Stimulated activated CD8-positive, alpha-beta memory T cell treated with anti-CD3 and anti-CD28 coated beads, Interleukin-15, amount 100 ng/mL, for 24 hours (primary cell): ENCODE measurements around the gene PTPN14.
A peak's percentile ranks its signal among the peaks of the same experiment; 100 is the strongest.

Experiments
- DNase-seq: peaks from one replicate; pipeline ENCODE4 v3.0.0-alpha.2; 2020; ENCODE audit warnings: low read depth

PTPN14 gene

GRCh38 chr1:214331827-214332423, 219.5 kb downstream of the PTPN14 start:
- DNase-seq, result peak; percentile 20

GRCh38 chr1:214331180-214331579, 220.2 kb downstream of the PTPN14 start:
- no peak for DNase-seq

- no peak for DNase-seq
Measured at GRCh38 chr1:214330715-214331114, 220.7 kb downstream of the PTPN14 start.

- no peak for DNase-seq
Measured at GRCh38 chr1:214330222-214330621, 221.2 kb downstream of the PTPN14 start.

GRCh38 chr1:214329470-214330220, 221.8 kb downstream of the PTPN14 start:
- no peak for DNase-seq

GRCh38 chr1:214328770-214329469, 222.5 kb downstream of the PTPN14 start:
- DNase-seq, result peak; percentile 38

GRCh38 chr1:214327514-214327913, 223.9 kb downstream of the PTPN14 start:
- no peak for DNase-seq

GRCh38 chr1:214326406-214326805, 225.0 kb downstream of the PTPN14 start:
- no peak for DNase-seq

- no peak for DNase-seq
Measured at GRCh38 chr1:214324896-214325800, 226.3 kb downstream of the PTPN14 start.

GRCh38 chr1:214321705-214322453, 229.5 kb downstream of the PTPN14 start:
- no peak for DNase-seq

GRCh38 chr1:214319938-214320337, 231.5 kb downstream of the PTPN14 start:
- DNase-seq, result no peak

GRCh38 chr1:214318956-214319736, 232.3 kb downstream of the PTPN14 start:
- no peak for DNase-seq

GRCh38 chr1:214318356-214318755, 233.0 kb downstream of the PTPN14 start:
- no peak for DNase-seq

GRCh38 chr1:214317734-214318133, 233.7 kb downstream of the PTPN14 start:
- DNase-seq, result no peak

GRCh38 chr1:214317300-214317699, 234.1 kb downstream of the PTPN14 start:
- DNase-seq, result no peak

- DNase-seq, result no peak
Measured at GRCh38 chr1:214316593-214316992, 234.8 kb downstream of the PTPN14 start.

GRCh38 chr1:214314178-214314843, 237.1 kb downstream of the PTPN14 start:
- DNase-seq, result no peak

GRCh38 chr1:214312530-214313051, 238.8 kb downstream of the PTPN14 start:
- DNase-seq, result no peak

- DNase-seq, result no peak
Measured at GRCh38 chr1:214310777-214311690, 240.4 kb downstream of the PTPN14 start.
